ENCODE measurements around the gene SLC7A8.

Gene SLC7A8

DNA sequence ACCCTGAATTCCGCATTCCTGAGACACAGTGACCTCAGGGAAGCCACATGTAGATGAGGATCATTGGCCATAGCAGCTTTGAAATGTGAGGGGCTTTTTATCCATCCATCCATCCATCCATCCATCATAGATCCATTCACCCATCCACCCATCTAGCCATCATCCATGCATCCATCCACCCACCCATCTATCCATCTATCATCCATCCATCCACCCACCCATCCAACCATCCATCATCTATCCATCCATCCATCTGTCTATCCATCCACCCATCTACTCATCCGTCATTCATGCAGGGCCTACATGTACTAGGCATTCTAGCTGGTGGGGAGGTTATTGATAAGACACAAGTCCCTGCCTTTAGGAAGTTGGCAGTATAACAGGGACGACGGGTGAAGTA lies 36.5 kb downstream of the SLC7A8 start:
- Histone ChIP-seq H4K20me1 (ENCODE audit: insufficient read depth, low read length) (0 out of 2 replicates have a peak, but pooled peaks cover 4% of the 10 kb centered on the region), H3K4me3 (ENCODE audit: low read depth in 1 of 2, low read length in 2 of 2) (no peak overlapping the region), H2AFZ (ENCODE audit: low read depth, low read length) (no peak overlapping the region), H3K9me3 (ENCODE audit: insufficient read depth, low read length, severe bottlenecking) (no peaks in the 10 kb centered on the region), H3K27ac (ENCODE audit: low read length) (no peak overlapping the region), H3K36me3 (ENCODE audit: insufficient read depth, low read length) (no peaks in the 10 kb centered on the region), H3K9ac (ENCODE audit: low read depth, low read length) (no peak overlapping the region), H3K4me2 (ENCODE audit: insufficient read depth, low read length) (no peak overlapping the region), H3K27me3 (ENCODE audit: insufficient read depth, low read length, poor library complexity) (peaks cover 34% of the 10 kb centered on the region), H3K79me2 (ENCODE audit: insufficient read depth, low read length) (no peaks in the 10 kb centered on the region), H3K4me1 (ENCODE audit: insufficient read depth, low read length) (no peaks in the 10 kb centered on the region)
- DNase-seq: no peak
- TF ChIP-seq EZH2 (IDR thresholded peaks at IDR 0.05; ENCODE audit: borderline replicate concordance, low read depth, low read length, severe bottlenecking): no peak
- TF ChIP-seq, protein P1, sequence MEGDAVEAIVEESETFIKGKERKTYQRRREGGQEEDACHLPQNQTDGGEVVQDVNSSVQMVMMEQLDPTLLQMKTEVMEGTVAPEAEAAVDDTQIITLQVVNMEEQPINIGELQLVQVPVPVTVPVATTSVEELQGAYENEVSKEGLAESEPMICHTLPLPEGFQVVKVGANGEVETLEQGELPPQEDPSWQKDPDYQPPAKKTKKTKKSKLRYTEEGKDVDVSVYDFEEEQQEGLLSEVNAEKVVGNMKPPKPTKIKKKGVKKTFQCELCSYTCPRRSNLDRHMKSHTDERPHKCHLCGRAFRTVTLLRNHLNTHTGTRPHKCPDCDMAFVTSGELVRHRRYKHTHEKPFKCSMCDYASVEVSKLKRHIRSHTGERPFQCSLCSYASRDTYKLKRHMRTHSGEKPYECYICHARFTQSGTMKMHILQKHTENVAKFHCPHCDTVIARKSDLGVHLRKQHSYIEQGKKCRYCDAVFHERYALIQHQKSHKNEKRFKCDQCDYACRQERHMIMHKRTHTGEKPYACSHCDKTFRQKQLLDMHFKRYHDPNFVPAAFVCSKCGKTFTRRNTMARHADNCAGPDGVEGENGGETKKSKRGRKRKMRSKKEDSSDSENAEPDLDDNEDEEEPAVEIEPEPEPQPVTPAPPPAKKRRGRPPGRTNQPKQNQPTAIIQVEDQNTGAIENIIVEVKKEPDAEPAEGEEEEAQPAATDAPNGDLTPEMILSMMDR (IDR thresholded peaks at IDR 0.05; ENCODE audit: borderline replicate concordance, extremely low read depth, low read length, poor library complexity, severe bottlenecking): no peak
- ATAC-seq (ENCODE audit: insufficient read depth, low read depth): no peak

DNA sequence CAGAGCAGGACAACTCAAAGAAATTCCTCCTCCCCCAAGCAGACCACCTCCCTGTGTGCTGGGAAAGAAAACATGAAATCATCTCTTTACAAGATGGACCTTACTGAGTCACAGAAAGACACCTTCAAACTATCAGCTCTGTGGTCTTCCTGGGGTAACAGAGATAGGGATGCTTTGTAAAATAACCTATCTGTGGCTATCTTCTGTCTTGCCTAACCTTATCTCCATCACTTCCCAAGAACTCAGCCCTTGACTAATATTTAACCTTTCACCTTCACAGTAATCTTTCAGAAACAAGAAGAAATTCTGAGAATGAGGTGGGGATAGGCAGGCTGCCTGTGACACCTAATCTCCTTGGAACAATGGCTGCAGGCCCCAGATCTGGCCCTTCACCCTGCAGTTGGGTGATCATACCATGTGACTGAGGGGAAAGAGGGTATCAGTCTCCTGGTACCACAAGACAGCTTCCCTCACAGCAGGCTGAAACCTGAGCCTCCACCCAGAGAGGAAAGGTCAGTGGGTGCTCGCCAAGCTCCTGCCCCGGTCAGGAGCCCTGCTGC lies 37.0 kb downstream of the SLC7A8 start:
- DNase-seq: no peak
- Histone ChIP-seq H3K4me3 (ENCODE audit: low read depth in 1 of 2, low read length in 2 of 2) (no peak overlapping the region), H3K4me2 (ENCODE audit: insufficient read depth, low read length) (no peak overlapping the region), H2AFZ (ENCODE audit: low read depth, low read length) (no peak overlapping the region), H3K27ac (ENCODE audit: low read length) (no peak overlapping the region), H3K79me2 (ENCODE audit: insufficient read depth, low read length) (no peaks in the 10 kb centered on the region), H3K9me3 (ENCODE audit: insufficient read depth, low read length, severe bottlenecking) (no peaks in the 10 kb centered on the region), H3K36me3 (ENCODE audit: insufficient read depth, low read length) (no peaks in the 10 kb centered on the region), H3K27me3 (ENCODE audit: insufficient read depth, low read length, poor library complexity) (peaks cover 38% of the 10 kb centered on the region), H3K9ac (ENCODE audit: low read depth, low read length) (no peak overlapping the region), H4K20me1 (ENCODE audit: insufficient read depth, low read length) (0 out of 2 replicates have a peak, but pooled peaks cover 4% of the 10 kb centered on the region), H3K4me1 (ENCODE audit: insufficient read depth, low read length) (no peaks in the 10 kb centered on the region)
- ATAC-seq (ENCODE audit: insufficient read depth, low read depth): no peak
- TF ChIP-seq EZH2 (IDR thresholded peaks at IDR 0.05; ENCODE audit: borderline replicate concordance, low read depth, low read length, severe bottlenecking): no peak
- TF ChIP-seq, protein P1 (IDR thresholded peaks at IDR 0.05; ENCODE audit: borderline replicate concordance, extremely low read depth, low read length, poor library complexity, severe bottlenecking): no peak

DNA sequence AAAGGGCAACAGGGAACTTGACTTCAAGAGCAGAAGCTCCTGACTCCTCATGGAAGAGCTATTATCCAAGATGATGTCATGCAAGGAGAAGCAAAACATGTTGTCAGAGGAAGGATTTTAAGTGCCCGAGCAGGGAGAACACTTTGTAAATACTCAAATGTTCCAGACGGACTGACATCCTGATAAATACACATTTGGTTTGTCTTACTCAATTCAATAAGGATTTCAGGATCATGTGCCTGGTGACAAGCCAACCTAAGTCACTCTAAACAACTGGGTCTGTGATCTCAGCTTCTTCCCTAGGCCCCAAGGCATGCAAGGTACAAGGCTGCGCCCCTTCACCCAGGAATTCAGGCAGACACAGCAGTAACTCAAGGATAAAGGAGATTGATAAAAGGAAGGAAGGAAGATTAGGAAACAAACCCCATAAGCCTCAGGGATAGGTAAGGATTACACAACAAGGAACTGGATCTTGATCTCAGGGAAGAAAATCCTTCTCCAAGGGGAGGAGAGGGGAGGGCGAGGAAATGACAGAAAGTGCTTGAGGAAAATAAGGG lies 37.6 kb downstream of the SLC7A8 start:
- no peak overlapping the region for H2AFZ ChIP-seq (ENCODE audit: low read depth, low read length)
- no peaks in the 10 kb centered on the region for H3K4me1 ChIP-seq (ENCODE audit: insufficient read depth, low read length)
- no peak overlapping the region for H3K27ac ChIP-seq (ENCODE audit: low read length)
- no peaks in the 10 kb centered on the region for H3K36me3 ChIP-seq (ENCODE audit: insufficient read depth, low read length)
- no peak for DNase-seq
- no peaks in the 10 kb centered on the region for H3K9me3 ChIP-seq (ENCODE audit: insufficient read depth, low read length, severe bottlenecking)
- ATAC-seq (ENCODE audit: insufficient read depth, low read depth): no peak
- 0 out of 2 replicates have a peak, but pooled peaks cover 2% of the 10 kb centered on the region for H4K20me1 ChIP-seq (ENCODE audit: insufficient read depth, low read length)
- TF ChIP-seq EZH2 (IDR thresholded peaks at IDR 0.05; ENCODE audit: borderline replicate concordance, low read depth, low read length, severe bottlenecking): no peak
- TF ChIP-seq, protein P1 (IDR thresholded peaks at IDR 0.05; ENCODE audit: borderline replicate concordance, extremely low read depth, low read length, poor library complexity, severe bottlenecking): no peak
- no peak overlapping the region for H3K4me3 ChIP-seq (ENCODE audit: low read depth in 1 of 2, low read length in 2 of 2)
- H3K9ac ChIP-seq (ENCODE audit: low read depth, low read length): no peak overlapping the region
- H3K27me3 ChIP-seq (ENCODE audit: insufficient read depth, low read length, poor library complexity): peaks cover 36% of the 10 kb centered on the region
- H3K79me2 ChIP-seq (ENCODE audit: insufficient read depth, low read length): no peaks in the 10 kb centered on the region
- H3K4me2 ChIP-seq (ENCODE audit: insufficient read depth, low read length): no peak overlapping the region

Data from DND-41 (cell line).